GM23338 (cell line): ENCODE data around the gene RNF11.

Experiments used
- CREB1 ChIP-seq: fragments of 250-450 bp; sonication (Bioruptor Pico); IDR thresholded peaks from 2 replicates; pipeline ENCODE4 v1.5.0; 2020; ENCODE audit warnings: low read depth, mild to moderate bottlenecking, moderate library complexity
- CTCF ChIP-seq, 2 experiments: fragments of 200-600 bp in 1 of 2; sonication (generic) in 1 of 2; conservative IDR thresholded peaks; 2 replicates each; pipeline versions ENCODE4 v1.5.1 to v1.6.1; 2016 to 2017; ENCODE audit warnings: antibody characterized with exemption in 2 of 2, low read depth in 2 of 2, mild to moderate bottlenecking in 2 of 2, moderate library complexity in 1 of 2
- ETS1 ChIP-seq: IDR thresholded peaks from 2 replicates; pipeline ENCODE4 v1.6.1; 2016; ENCODE audit warnings: antibody characterized with exemption
- EZH2 ChIP-seq: fragments of 200-600 bp; sonication (generic); IDR thresholded peaks from one replicate; pipeline ENCODE4 v1.8.0; 2017; ENCODE audit warnings: antibody characterized with exemption, mild to moderate bottlenecking, low read depth; ENCODE audit not compliant: unreplicated experiment
- EZH2phosphoT487 ChIP-seq: fragments of 200-600 bp; sonication (generic); IDR thresholded peaks from one replicate; pipeline ENCODE4 v1.8.1; 2018; ENCODE audit warnings: antibody characterized with exemption; ENCODE audit not compliant: unreplicated experiment
- JUNB ChIP-seq: IDR thresholded peaks from one replicate; pipeline ENCODE4 v1.6.1; 2016; ENCODE audit warnings: antibody characterized with exemption; ENCODE audit not compliant: unreplicated experiment
- POLR2AphosphoS5 ChIP-seq: IDR thresholded peaks from 2 replicates; pipeline ENCODE4 v1.6.1; 2016; ENCODE audit warnings: antibody characterized with exemption, low read depth
- REST ChIP-seq: IDR thresholded peaks from one replicate; pipeline ENCODE4 v1.6.1; 2018; ENCODE audit warnings: antibody characterized with exemption; ENCODE audit not compliant: unreplicated experiment
- STAT1 ChIP-seq: IDR thresholded peaks from one replicate; pipeline ENCODE4 v1.6.1; 2016; ENCODE audit warnings: antibody characterized with exemption; ENCODE audit not compliant: unreplicated experiment
- ZNF114 ChIP-seq: fragments of 250-450 bp; sonication (Bioruptor Pico); IDR thresholded peaks from 2 replicates; pipeline ENCODE4 v1.5.0; 2020; ENCODE audit warnings: mild to moderate bottlenecking, moderate library complexity
- ZNF331 ChIP-seq: fragments of 250-450 bp; sonication (Bioruptor Pico); IDR thresholded peaks from 2 replicates; pipeline ENCODE4 v1.5.0; 2020; ENCODE audit warnings: low read depth, mild to moderate bottlenecking, moderate library complexity

- no peak for TF ChIP-seq EZH2
- TF ChIP-seq CTCF (conservative IDR thresholded peaks at IDR 0.05; ENCODE audit: low read depth in 2 of 2) = no peak
- no peak for TF ChIP-seq STAT1
- no peak for TF ChIP-seq POLR2AphosphoS5
- no peak for TF ChIP-seq ZNF114 (CRISPR knock-in tag)
- no peak for TF ChIP-seq REST
- TF ChIP-seq ZNF331 (CRISPR knock-in tag) = no peak
- no peak for TF ChIP-seq EZH2phosphoT487
- TF ChIP-seq JUNB = no peak
- TF ChIP-seq CREB1 = no peak
- no peak for TF ChIP-seq ETS1
Measured at GRCh38 chr1:51312718-51313117, 76.6 kb downstream of the RNF11 start.
